Measurements from ENCODE around the gene TNK1. TPM values are rescaled to one million over a fixed set of nuclear protein-coding genes. Genes with fewer than 3 reads are reported as not detected.

Gene TNK1
- total RNA-seq, 1 experiment from 2014 or later, result 16.8 TPM

DNA sequence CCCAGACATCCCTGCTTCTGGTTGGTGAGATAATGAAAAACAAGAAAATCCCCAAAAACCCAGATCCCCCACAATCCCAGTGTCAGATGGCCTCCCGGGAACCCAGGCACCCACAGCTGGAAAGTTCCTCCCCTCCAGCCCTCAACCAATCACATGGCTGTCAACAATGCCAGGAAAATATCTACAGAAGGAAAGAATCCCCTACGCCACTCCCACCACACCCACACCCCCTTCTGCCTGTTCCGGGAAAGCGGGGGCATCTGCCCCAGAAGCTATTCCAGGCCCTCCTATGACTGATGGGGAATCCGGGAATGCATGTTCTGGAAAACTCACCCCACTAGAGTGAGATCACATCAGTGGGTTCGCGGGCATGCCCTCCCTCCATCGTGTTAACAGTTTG, 24.1 kb upstream of the TNK1 start:
- no peaks in the 10 kb centered on the region for H3K27me3 ChIP-seq (ENCODE audit: insufficient read depth, low read length)
- RAD21 ChIA-PET (ENCODE audit: low non-redundant PET in 1 of 2, low total read pairs in 2 of 2, uncharacterized antibody in 2 of 2, unreplicated experiment in 2 of 2), result interaction anchor here in 1 of 2 experiments (0.7 to 2.0 kb wide), 2 partner anchors 46 to 79 kb away, joined by 4 to 6 read pairs; partner anchors contain the start of gene TMEM102
- no peak overlapping the region for H3K4me3 ChIP-seq (replicated peaks in 1 of 2; ENCODE audit: low read depth in 1 of 2, low read length in 2 of 2)
- no TSS peak for BruUV-seq (replicated peaks)
- peaks cover 6% of the 10 kb centered on the region; the same call in 1 of the 2 replicates for H3K79me2 ChIP-seq (ENCODE audit: insufficient read depth, low read length)
- peaks cover 23 to 48% of the 10 kb centered on the region in 2 experiments for H3K4me1 ChIP-seq (ENCODE audit: control insufficient read depth in 1 of 2, insufficient read depth in 2 of 2, low read length in 2 of 2)
- POLR2A ChIA-PET, result interaction anchor here (0.7 to 0.8 kb wide), 2 partner anchors 79 to 227 kb away, joined by 3 to 4 read pairs; partner anchors contain the start of genes MPDU1 and TMEM102
- TF ChIP-seq, protein P1, sequence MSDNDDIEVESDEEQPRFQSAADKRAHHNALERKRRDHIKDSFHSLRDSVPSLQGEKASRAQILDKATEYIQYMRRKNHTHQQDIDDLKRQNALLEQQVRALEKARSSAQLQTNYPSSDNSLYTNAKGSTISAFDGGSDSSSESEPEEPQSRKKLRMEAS (IDR thresholded peaks at IDR 0.05), result no peak
- TF ChIP-seq ZNF274 (IDR thresholded peaks at IDR 0.05; ENCODE audit: low read depth, low read length), result no peak
- TF ChIP-seq, protein P2, sequence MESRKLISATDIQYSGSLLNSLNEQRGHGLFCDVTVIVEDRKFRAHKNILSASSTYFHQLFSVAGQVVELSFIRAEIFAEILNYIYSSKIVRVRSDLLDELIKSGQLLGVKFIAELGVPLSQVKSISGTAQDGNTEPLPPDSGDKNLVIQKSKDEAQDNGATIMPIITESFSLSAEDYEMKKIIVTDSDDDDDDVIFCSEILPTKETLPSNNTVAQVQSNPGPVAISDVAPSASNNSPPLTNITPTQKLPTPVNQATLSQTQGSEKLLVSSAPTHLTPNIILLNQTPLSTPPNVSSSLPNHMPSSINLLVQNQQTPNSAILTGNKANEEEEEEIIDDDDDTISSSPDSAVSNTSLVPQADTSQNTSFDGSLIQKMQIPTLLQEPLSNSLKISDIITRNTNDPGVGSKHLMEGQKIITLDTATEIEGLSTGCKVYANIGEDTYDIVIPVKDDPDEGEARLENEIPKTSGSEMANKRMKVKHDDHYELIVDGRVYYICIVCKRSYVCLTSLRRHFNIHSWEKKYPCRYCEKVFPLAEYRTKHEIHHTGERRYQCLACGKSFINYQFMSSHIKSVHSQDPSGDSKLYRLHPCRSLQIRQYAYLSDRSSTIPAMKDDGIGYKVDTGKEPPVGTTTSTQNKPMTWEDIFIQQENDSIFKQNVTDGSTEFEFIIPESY (IDR thresholded peaks at IDR 0.05; ENCODE audit: extremely low read depth, insufficient replicate concordance, low read length), result no peak
- TF ChIP-seq CBX3 (IDR thresholded peaks at IDR 0.05; ENCODE audit: low read depth), result no peak
- no peak for TF ChIP-seq ELF1 (IDR thresholded peaks at IDR 0.05; ENCODE audit: borderline replicate concordance, low read depth)
- no peak for DNase-seq (ENCODE audit: low read depth, low spot score)
- no peak overlapping the region for H3K9ac ChIP-seq (ENCODE audit: low read length)
- no peak for ATAC-seq
- H3K9me3 ChIP-seq (ENCODE audit: control insufficient read depth in 1 of 2, insufficient read depth in 1 of 2, low read depth in 1 of 2, low read length in 2 of 2), result no peaks in the 10 kb centered on the region
- H3K36me3 ChIP-seq (ENCODE audit: control insufficient read depth in 1 of 2, insufficient read depth in 2 of 2, low read length in 2 of 2), result no peaks in the 10 kb centered on the region
- no peaks in the 10 kb centered on the region for H4K20me1 ChIP-seq (ENCODE audit: insufficient read depth)
- H2AFZ ChIP-seq (ENCODE audit: low read depth, low read length, poor library complexity, severe bottlenecking), result no peak overlapping the region
- intact Hi-C loops (cut with micrococcal nuclease), result loop anchor here (1.0 to 5.0 kb wide), 4 partner anchors 36 to 205 kb away; partner anchors contain the start of genes PLSCR3, SENP3 and ZBTB4
- no peaks in the 10 kb centered on the region for H3K9me2 ChIP-seq (ENCODE audit: insufficient read depth)
- H3K27ac ChIP-seq (ENCODE audit: low read depth, low read length), result no peak overlapping the region
- H3K4me2 ChIP-seq (ENCODE audit: low read length), result peak overlapping the region; percentile 60; the same call in 1 of the 2 replicates
- CTCF ChIA-PET, result interaction anchor here (0.6 to 2.9 kb wide), 8 partner anchors 14 to 204 kb away, joined by 3 to 21 read pairs (median 6); partner anchors contain the start of genes NEURL4, SENP3 and TMEM102

DNA sequence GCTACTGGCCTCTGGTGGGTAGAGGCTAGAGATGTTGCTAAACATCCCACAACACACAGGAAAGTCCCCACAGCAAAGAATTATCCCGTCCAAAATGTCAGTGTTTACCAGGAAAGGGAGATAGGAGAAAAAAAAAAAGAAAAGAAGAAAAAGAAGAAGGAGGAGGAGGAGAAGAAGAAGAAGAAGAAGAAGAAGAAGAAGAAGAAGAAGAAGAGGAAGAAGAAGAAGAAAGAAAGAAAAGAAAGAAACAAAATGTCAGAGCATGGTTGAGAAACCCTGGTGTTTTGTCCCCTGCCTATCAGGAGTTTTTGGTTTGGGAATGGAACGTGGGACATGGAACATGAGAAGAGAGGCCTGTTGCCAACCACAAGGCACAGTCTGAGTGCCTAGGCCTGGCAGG, 23.5 kb upstream of the TNK1 start:
- intact Hi-C loops (cut with micrococcal nuclease), result loop anchor here (2.0 to 5.0 kb wide), 2 partner anchors 35 to 121 kb away; partner anchors contain the start of genes PLSCR3 and ZBTB4
- Histone ChIP-seq H3K9me3 (ENCODE audit: control insufficient read depth in 1 of 2, insufficient read depth in 1 of 2, low read depth in 1 of 2, low read length in 2 of 2) (no peaks in the 10 kb centered on the region), H3K4me1 (ENCODE audit: control insufficient read depth in 1 of 2, insufficient read depth in 2 of 2, low read length in 2 of 2) (peaks cover 23 to 50% of the 10 kb centered on the region in 2 experiments), H3K4me2 (ENCODE audit: low read length) (no peak overlapping the region), H3K27ac (ENCODE audit: low read depth, low read length) (no peak overlapping the region), H3K79me2 (ENCODE audit: insufficient read depth, low read length) (peaks cover 6% of the 10 kb centered on the region; the same call in 1 of the 2 replicates), H3K36me3 (ENCODE audit: control insufficient read depth in 1 of 2, insufficient read depth in 2 of 2, low read length in 2 of 2) (no peaks in the 10 kb centered on the region), H3K27me3 (ENCODE audit: insufficient read depth, low read length) (no peaks in the 10 kb centered on the region), H3K9me2 (ENCODE audit: insufficient read depth) (no peaks in the 10 kb centered on the region), H2AFZ (ENCODE audit: low read depth, low read length, poor library complexity, severe bottlenecking) (no peak overlapping the region), H3K4me3 (replicated peaks in 1 of 2; ENCODE audit: low read depth in 1 of 2, low read length in 2 of 2) (no peak overlapping the region), H4K20me1 (ENCODE audit: insufficient read depth) (no peaks in the 10 kb centered on the region), H3K9ac (ENCODE audit: low read length) (no peak overlapping the region)
- ChIA-PET RAD21 (ENCODE audit: low non-redundant PET in 1 of 2, low total read pairs in 2 of 2, uncharacterized antibody in 2 of 2, unreplicated experiment in 2 of 2) (no interaction called here), POLR2A (no interaction called here), CTCF (interaction anchor here (1.5 to 2.9 kb wide), 3 partner anchors 23 to 203 kb away, joined by 5 to 21 read pairs (median 17); partner anchors contain the start of genes SENP3 and TMEM102)
- no TSS peak for BruUV-seq (replicated peaks)
- ATAC-seq, result no peak
- no peak for DNase-seq (ENCODE audit: low read depth, low spot score)
- TF ChIP-seq FOSL1 (IDR thresholded peaks at IDR 0.05; ENCODE audit: low read depth) (no peak), RAD21 (IDR thresholded peaks at IDR 0.05; ENCODE audit: low read depth) (no peak), ELF1 (IDR thresholded peaks at IDR 0.05; ENCODE audit: borderline replicate concordance, low read depth) (no peak), ZNF274 (IDR thresholded peaks at IDR 0.05; ENCODE audit: low read depth, low read length) (no peak), SRF (IDR thresholded peaks at IDR 0.05; ENCODE audit: low read depth) (no peak), TCF7L2 (IDR thresholded peaks at IDR 0.05; ENCODE audit: borderline replicate concordance, extremely low read depth, insufficient read depth, insufficient read length) (no peak), POLR2AphosphoS5 (IDR thresholded peaks at IDR 0.05; ENCODE audit: low read depth, low read length) (no peak), POLR2A (IDR thresholded peaks at IDR 0.05; ENCODE audit: borderline replicate concordance, extremely low read depth, insufficient read depth, insufficient read length) (no peak), ZFX (IDR thresholded peaks at IDR 0.05) (no peak)
- TF ChIP-seq, protein P2 (IDR thresholded peaks at IDR 0.05; ENCODE audit: extremely low read depth, insufficient replicate concordance, low read length), result no peak
- TF ChIP-seq, protein P1 (IDR thresholded peaks at IDR 0.05), result no peak

All from HCT116 (cell line).